ENCODE measurements around the gene ATP7A. TPM values are rescaled to one million over a fixed set of nuclear protein-coding genes. Genes with fewer than 3 reads are reported as not detected.
"Not testable (repeated sequence)": the region's sequence is repeated elsewhere in the genome, so short reads cannot be mapped to it uniquely, and the experiment has no call there.

ATP7A gene
- polyA plus RNA-seq (2011; rRNA removed) (12.2 and 13.0 TPM in 2 replicates), polyA plus RNA-seq (2017; fragmentation: RNase III; extraction: RNeasy Plus Mini Kit Qiagen cat#74134 plus additional on column Dnase treatment) (6.0 to 6.8 TPM (median 6.5 TPM) in 3 replicates), polyA minus RNA-seq (2011; rRNA and poly(A)+ RNA removed) (15.8 and 18.4 TPM in 2 replicates)
- 1.1 and 1.4 TPM in 2 replicates for polyA plus RNA-seq (2012; cell fraction: cytosol; rRNA removed)
- polyA plus RNA-seq (2012; cell fraction: nucleus; rRNA removed) = 1.1 and 1.6 TPM in 2 replicates

- FAIRE-seq = no peak
- WGBS (ENCODE audit: missing lambda C conversion rate) = 6% methylated on average over 15 of the region's 36 CpGs
- POLR2A ChIA-PET = interaction anchor here (0.7 to 4.1 kb wide), 2 partner anchors 11 to 109 kb away, joined by 7 to 48 read pairs; partner anchors contain the start of gene COX7B
- Histone ChIP-seq H3K27ac (peak within 1 kb of the TSS; percentile 80 to 86), H3K9me3 (no peaks in the 10 kb centered on the region), H3K4me2 (peak within 1 kb of the TSS; percentile 79), H3K4me3 (peak within 1 kb of the TSS; percentile 58), H3K4me1 (peaks cover 12% of the 10 kb centered on the region; the same call in 2 of the 3 replicates)
- DNase-seq (ENCODE audit: low read depth in 1 of 2, low spot score in 1 of 2) = peak; percentile 92 to 95
- no peak for TF ChIP-seq TP53 (CRISPR knock-in tag; IDR thresholded peaks at IDR 0.05)
- no peak for TF ChIP-seq CHD2 (IDR thresholded peaks at IDR 0.05; ENCODE audit: low read length, partially characterized antibody)
- TF ChIP-seq RAD21 (conservative IDR thresholded peaks at IDR 0.05 in 1 of 2, IDR thresholded peaks at IDR 0.05 in 1 of 2) = peak; percentile 77 to 88
- TF ChIP-seq MAX (IDR thresholded peaks at IDR 0.05) = peak; percentile 92
- no peak for TF ChIP-seq EHMT2 (IDR thresholded peaks at IDR 0.05; ENCODE audit: low read depth)
- TF ChIP-seq, protein P1, sequence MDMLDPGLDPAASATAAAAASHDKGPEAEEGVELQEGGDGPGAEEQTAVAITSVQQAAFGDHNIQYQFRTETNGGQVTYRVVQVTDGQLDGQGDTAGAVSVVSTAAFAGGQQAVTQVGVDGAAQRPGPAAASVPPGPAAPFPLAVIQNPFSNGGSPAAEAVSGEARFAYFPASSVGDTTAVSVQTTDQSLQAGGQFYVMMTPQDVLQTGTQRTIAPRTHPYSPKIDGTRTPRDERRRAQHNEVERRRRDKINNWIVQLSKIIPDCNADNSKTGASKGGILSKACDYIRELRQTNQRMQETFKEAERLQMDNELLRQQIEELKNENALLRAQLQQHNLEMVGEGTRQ (IDR thresholded peaks at IDR 0.05) = peak; percentile 81
- TF ChIP-seq POLR2A (IDR thresholded peaks at IDR 0.05; ENCODE audit: low read length) = 0 out of 2 replicates have a peak, but pooled peaks have one; percentile 39
- TF ChIP-seq POLR2AphosphoS2 (conservative IDR thresholded peaks at IDR 0.05; ENCODE audit: low read length) = no peak
- peak; percentile 67 for TF ChIP-seq BHLHE40 (IDR thresholded peaks at IDR 0.05; ENCODE audit: low read depth, low read length)
- TF ChIP-seq, protein P2, sequence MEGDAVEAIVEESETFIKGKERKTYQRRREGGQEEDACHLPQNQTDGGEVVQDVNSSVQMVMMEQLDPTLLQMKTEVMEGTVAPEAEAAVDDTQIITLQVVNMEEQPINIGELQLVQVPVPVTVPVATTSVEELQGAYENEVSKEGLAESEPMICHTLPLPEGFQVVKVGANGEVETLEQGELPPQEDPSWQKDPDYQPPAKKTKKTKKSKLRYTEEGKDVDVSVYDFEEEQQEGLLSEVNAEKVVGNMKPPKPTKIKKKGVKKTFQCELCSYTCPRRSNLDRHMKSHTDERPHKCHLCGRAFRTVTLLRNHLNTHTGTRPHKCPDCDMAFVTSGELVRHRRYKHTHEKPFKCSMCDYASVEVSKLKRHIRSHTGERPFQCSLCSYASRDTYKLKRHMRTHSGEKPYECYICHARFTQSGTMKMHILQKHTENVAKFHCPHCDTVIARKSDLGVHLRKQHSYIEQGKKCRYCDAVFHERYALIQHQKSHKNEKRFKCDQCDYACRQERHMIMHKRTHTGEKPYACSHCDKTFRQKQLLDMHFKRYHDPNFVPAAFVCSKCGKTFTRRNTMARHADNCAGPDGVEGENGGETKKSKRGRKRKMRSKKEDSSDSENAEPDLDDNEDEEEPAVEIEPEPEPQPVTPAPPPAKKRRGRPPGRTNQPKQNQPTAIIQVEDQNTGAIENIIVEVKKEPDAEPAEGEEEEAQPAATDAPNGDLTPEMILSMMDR (IDR thresholded peaks at IDR 0.05) = peak; percentile 62
- TF ChIP-seq FOSL2 (IDR thresholded peaks at IDR 0.05) = no peak
- TF ChIP-seq FOSL2 (CRISPR knock-in tag; IDR thresholded peaks at IDR 0.05) = no peak
- TF ChIP-seq SMC3 (IDR thresholded peaks at IDR 0.05) = peak; percentile 89
- TF ChIP-seq, protein P3, sequence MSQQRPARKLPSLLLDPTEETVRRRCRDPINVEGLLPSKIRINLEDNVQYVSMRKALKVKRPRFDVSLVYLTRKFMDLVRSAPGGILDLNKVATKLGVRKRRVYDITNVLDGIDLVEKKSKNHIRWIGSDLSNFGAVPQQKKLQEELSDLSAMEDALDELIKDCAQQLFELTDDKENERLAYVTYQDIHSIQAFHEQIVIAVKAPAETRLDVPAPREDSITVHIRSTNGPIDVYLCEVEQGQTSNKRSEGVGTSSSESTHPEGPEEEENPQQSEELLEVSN (IDR thresholded peaks at IDR 0.05; ENCODE audit: borderline replicate concordance, low read depth) = no peak
- no peak for TF ChIP-seq HOXA7 (CRISPR knock-in tag; IDR thresholded peaks at IDR 0.05)
- TF ChIP-seq EHF (CRISPR knock-in tag; IDR thresholded peaks at IDR 0.05) = no peak
- peak; percentile 67; the same call in 1 of the 2 replicates for TF ChIP-seq MYC (IDR thresholded peaks at IDR 0.05; ENCODE audit: borderline replicate concordance, low read length)
- TF ChIP-seq KDM5A (IDR thresholded peaks at IDR 0.05) = peak; percentile 55; the same call in 1 of the 2 replicates
- peak in 1 of 2 experiments; percentile 59; a peak in 1 of 5 replicates for TF ChIP-seq JUN (IDR thresholded peaks at IDR 0.05)
- TF ChIP-seq MAZ (IDR thresholded peaks at IDR 0.05; ENCODE audit: borderline replicate concordance, low read depth, low read length) = no peak
- no peak for TF ChIP-seq NR3C1 (IDR thresholded peaks at IDR 0.05)
- no peak for TF ChIP-seq NFE2L2 (conservative IDR thresholded peaks at IDR 0.05; ENCODE audit: low read length)
- CTCF ChIA-PET = interaction anchor here (0.9 to 8.0 kb wide), 9 partner anchors 10 to 209 kb away, joined by 3 to 52 read pairs (median 5); partner anchors contain the start of gene COX7B
- ATAC-seq = peak; percentile 96 to 98
Observed at GRCh38 chrX:77910108-77910840, at the start of gene ATP7A. Gene ATP7A (plus strand): TSS chrX:77910693. CDS start chrX:77971642, 60,949 bp downstream.

DNA sequence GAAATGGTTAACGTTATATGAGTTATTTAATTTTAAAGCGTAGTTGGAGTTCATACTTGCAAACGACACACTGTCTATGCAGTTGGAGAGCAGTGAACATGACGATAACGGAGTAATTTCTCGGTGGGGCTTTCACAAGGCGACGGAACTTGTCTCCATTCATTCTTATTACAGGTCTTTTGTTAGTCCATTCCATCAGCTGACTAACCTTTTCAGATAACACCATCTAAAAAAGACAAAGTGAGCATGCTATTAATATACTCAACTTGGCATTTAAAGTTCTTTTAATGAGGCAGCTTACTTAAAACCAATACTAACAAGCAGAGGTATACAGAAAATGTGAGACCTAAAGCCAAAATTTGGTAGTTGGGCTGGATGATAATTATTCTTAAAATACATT is 35.1 kb upstream of the ATP7A start:
- FAIRE-seq (no peak), DNase-seq (ENCODE audit: low read depth in 1 of 2, low spot score in 1 of 2) (no peak), ATAC-seq (no peak)
- 95% methylated on average over 8 of the region's 8 CpGs for WGBS (ENCODE audit: missing lambda C conversion rate)
- no peaks in the 10 kb centered on the region for H3K4me1 ChIP-seq
- H3K27ac ChIP-seq = no peak overlapping the region
- CTCF ChIA-PET = no interaction called here
- no peaks in the 10 kb centered on the region for H3K9me3 ChIP-seq
- H3K4me3 ChIP-seq = no peak overlapping the region
- POLR2A ChIA-PET = no interaction called here
- TF ChIP-seq HOXB5 (CRISPR knock-in tag; IDR thresholded peaks at IDR 0.05) (no peak), ELK1 (IDR thresholded peaks at IDR 0.05; ENCODE audit: low read depth, low read length) (no peak), CBX8 (IDR thresholded peaks at IDR 0.05) (no peak), SREBF2 (IDR thresholded peaks at IDR 0.05) (no peak), TFCP2L1 (CRISPR knock-in tag; IDR thresholded peaks at IDR 0.05) (no peak), RARB (CRISPR knock-in tag; IDR thresholded peaks at IDR 0.05) (no peak), EHMT2 (IDR thresholded peaks at IDR 0.05; ENCODE audit: low read depth) (no peak), FOSL2 (IDR thresholded peaks at IDR 0.05) (no peak), FOSL2 (CRISPR knock-in tag; IDR thresholded peaks at IDR 0.05) (no peak), RFX5 (IDR thresholded peaks at IDR 0.05) (no peak), MAX (IDR thresholded peaks at IDR 0.05) (no peak), TP53 (CRISPR knock-in tag; IDR thresholded peaks at IDR 0.05) (no peak)
- H3K4me2 ChIP-seq = no peak overlapping the region

- ATAC-seq; POLR2A ChIA-PET; CTCF ChIA-PET; H3K4me2 ChIP-seq; H3K27ac ChIP-seq; H3K4me1 ChIP-seq; FAIRE-seq; DNase-seq (ENCODE audit: low read depth in 1 of 2, low spot score in 1 of 2); H3K9me3 ChIP-seq; H3K4me3 ChIP-seq: not testable (repeated sequence)
- 90% methylated on average over 3 of the region's 4 CpGs for WGBS (ENCODE audit: missing lambda C conversion rate)
Observed at GRCh38 chrX:77881418-77881817, 29.1 kb upstream of the ATP7A start.
